ENCODE measurements around the gene ZNF407.

GRCh38 chr18:74731097-74731496 is 133.4 kb downstream of the ZNF407 start:
- TF ChIP-seq GATA2 (IDR thresholded peaks at IDR 0.05; ENCODE audit: low read depth, low read length) (no peak), GATA3 (IDR thresholded peaks at IDR 0.05; ENCODE audit: low read depth, low read length) (no peak)

All from SH-SY5Y (cell line).